H9 (cell line): ENCODE measurements around the gene PIP5KL1. TPM values are rescaled to one million over a fixed set of nuclear protein-coding genes. Genes with fewer than 3 reads are reported as not detected.

ENCODE experiments used
- DNase-seq: peaks from one replicate; pipeline ENCODE4 v3.0.0-alpha.2; 2017
- H2AFZ ChIP-seq: one replicate; pipeline ENCODE4 v1.6.1; 2013; ENCODE audit warnings: mild to moderate bottlenecking, low read length, control low read depth, moderate library complexity
- H2AK5ac ChIP-seq: 2 replicates; pipeline ENCODE4 v1.6.1; 2013; ENCODE audit warnings: low read length, control low read depth, mixed read lengths; ENCODE audit not compliant: insufficient read length
- H2BK120ac ChIP-seq: one replicate; pipeline ENCODE4 v1.6.1; 2013; ENCODE audit warnings: low read depth, mild to moderate bottlenecking, low read length, control low read depth, inconsistent platforms; ENCODE audit not compliant: poor library complexity, severe bottlenecking
- H2BK12ac ChIP-seq: 2 replicates; pipeline ENCODE4 v1.6.1; 2013; ENCODE audit warnings: low read length, control low read depth, mixed read lengths, low read depth; ENCODE audit not compliant: insufficient read length
- H2BK15ac ChIP-seq: 2 replicates; pipeline ENCODE4 v1.6.1; 2013; ENCODE audit warnings: low read depth, low read length, control low read depth
- H2BK20ac ChIP-seq: one replicate; pipeline ENCODE4 v1.6.1; 2013; ENCODE audit warnings: low read depth, mild to moderate bottlenecking, low read length, control low read depth, inconsistent platforms; ENCODE audit not compliant: poor library complexity, severe bottlenecking
- H2BK5ac ChIP-seq: 2 replicates; pipeline ENCODE4 v1.6.1; 2013; ENCODE audit warnings: low read length, control low read depth, mixed read lengths; ENCODE audit not compliant: insufficient read length
- H3K14ac ChIP-seq: 2 replicates; pipeline ENCODE4 v1.6.1; 2013; ENCODE audit warnings: low read length, control low read depth; ENCODE audit not compliant: insufficient read depth
- H3K18ac ChIP-seq: 2 replicates; pipeline ENCODE4 v1.6.1; 2013; ENCODE audit warnings: low read depth, mild to moderate bottlenecking, mixed read lengths, low read length, control low read depth; ENCODE audit not compliant: insufficient read length
- H3K23ac ChIP-seq: 2 replicates; pipeline ENCODE4 v1.6.1; 2013; ENCODE audit warnings: low read length, control low read depth, mixed read lengths, low read depth; ENCODE audit not compliant: insufficient read length
- H3K23me2 ChIP-seq: 2 replicates; pipeline ENCODE4 v1.6.1; 2013; ENCODE audit warnings: low read depth, mild to moderate bottlenecking, mixed read lengths, low read length, control low read depth; ENCODE audit not compliant: insufficient read length, poor library complexity, severe bottlenecking
- H3K27ac ChIP-seq: 2 replicates; pipeline ENCODE4 v1.5.1; 2013; ENCODE audit warnings: low read length, control low read depth, mixed read lengths, low read depth; ENCODE audit not compliant: insufficient read length
- H3K27me3 ChIP-seq: 2 replicates; pipeline ENCODE4 v1.6.1; 2013; ENCODE audit warnings: low read length, control low read depth, inconsistent platforms; ENCODE audit not compliant: insufficient read depth
- H3K4ac ChIP-seq: 2 replicates; pipeline ENCODE4 v1.6.1; 2013; ENCODE audit warnings: low read depth, mild to moderate bottlenecking, control low read depth, inconsistent platforms, low read length, moderate library complexity
- H3K4me1 ChIP-seq: 2 replicates; pipeline ENCODE4 v1.6.1; 2013; ENCODE audit warnings: low read length, control low read depth, inconsistent platforms; ENCODE audit not compliant: insufficient read depth
- H3K4me2 ChIP-seq: 2 replicates; pipeline ENCODE4 v1.6.1; 2013; ENCODE audit warnings: low read length, control low read depth, mixed read lengths; ENCODE audit not compliant: insufficient read length, insufficient read depth
- H3K56ac ChIP-seq: 2 replicates; pipeline ENCODE4 v1.6.1; 2013; ENCODE audit warnings: low read depth, mild to moderate bottlenecking, mixed read lengths, low read length, control low read depth; ENCODE audit not compliant: insufficient read length
- H3K79me1 ChIP-seq: 2 replicates; pipeline ENCODE4 v1.6.1; 2013; ENCODE audit warnings: low read depth, mild to moderate bottlenecking, moderate library complexity, low read length, control low read depth, inconsistent platforms; ENCODE audit not compliant: insufficient read depth, poor library complexity, severe bottlenecking
- H3K79me2 ChIP-seq: 2 replicates; pipeline ENCODE4 v1.6.1; 2013; ENCODE audit warnings: low read length, control low read depth, inconsistent platforms; ENCODE audit not compliant: insufficient read depth
- H3K9ac ChIP-seq: 2 replicates; pipeline ENCODE4 v1.6.1; 2013; ENCODE audit warnings: low read length, control low read depth, mixed read lengths; ENCODE audit not compliant: insufficient read length; ENCODE audit errors: extremely low read depth
- H3K9me3 ChIP-seq: one replicate; pipeline ENCODE4 v1.6.1; 2013; ENCODE audit warnings: low read depth, low read length, inconsistent platforms; ENCODE audit not compliant: control insufficient read depth
- H3T11ph ChIP-seq: one replicate; pipeline ENCODE4 v1.6.1; 2013; ENCODE audit warnings: mild to moderate bottlenecking, low read length, control low read depth, inconsistent platforms
- H4K20me1 ChIP-seq: one replicate; pipeline ENCODE4 v1.6.1; 2013; ENCODE audit not compliant: control insufficient read depth, insufficient read length, insufficient read depth
- H4K5ac ChIP-seq: 2 replicates; pipeline ENCODE4 v1.6.1; 2013; ENCODE audit warnings: low read depth, mild to moderate bottlenecking, mixed read lengths, low read length, control low read depth; ENCODE audit not compliant: insufficient read length
- H4K8ac ChIP-seq: replicated peaks from 2 replicates; pipeline ENCODE4 v1.6.1; 2013; ENCODE audit warnings: low read length, control low read depth, mixed read lengths, low read depth; ENCODE audit not compliant: insufficient read length
- H4K91ac ChIP-seq: 2 replicates; pipeline ENCODE4 v1.6.1; 2013; ENCODE audit warnings: low read depth, mild to moderate bottlenecking, moderate library complexity, mixed read lengths, low read length, control low read depth; ENCODE audit not compliant: insufficient read length
- H3K27ac Mint-ChIP-seq, 3 experiments: 2 replicates in 2 of 3; 3 replicates in 1 of 3; pipeline ENCODE4 v1.8.0; 2020 to 2021; ENCODE audit warnings: mixed read lengths in 3 of 3, mild to moderate bottlenecking in 1 of 3, moderate library complexity in 1 of 3
- H3K27me3 Mint-ChIP-seq: 2 replicates; pipeline ENCODE4 v1.8.0; 2021; ENCODE audit warnings: low read depth, mild to moderate bottlenecking, moderate library complexity, mixed read lengths
- H3K36me3 Mint-ChIP-seq, 3 experiments: 2 replicates in 2 of 3; 3 replicates in 1 of 3; pipeline ENCODE4 v1.8.0; 2020 to 2021; ENCODE audit warnings: low read depth in 3 of 3, mixed read lengths in 3 of 3; ENCODE audit not compliant: insufficient read depth in 1 of 3
- H3K4me1 Mint-ChIP-seq, 2 experiments: 2 replicates each; pipeline ENCODE4 v1.8.0; 2020; ENCODE audit warnings: mixed read lengths in 2 of 2
- H3K4me3 Mint-ChIP-seq, 2 experiments: 2 replicates in 1 of 2; 3 replicates in 1 of 2; pipeline ENCODE4 v1.8.0; 2020 to 2021; ENCODE audit warnings: mild to moderate bottlenecking in 2 of 2, mixed read lengths in 2 of 2, moderate library complexity in 1 of 2
- H3K9me3 Mint-ChIP-seq, 2 experiments: 2 replicates in 1 of 2; 3 replicates in 1 of 2; pipeline ENCODE4 v1.8.0; 2020; ENCODE audit warnings: mild to moderate bottlenecking in 2 of 2, mixed read lengths in 2 of 2, moderate library complexity in 1 of 2
- WGBS: extraction: QIAGEN DNeasy Blood & Tissue Kit; methylation state at CpG from one replicate; pipeline ENCODE4 v1.1.7; 2013; ENCODE audit warnings: missing lambda C conversion rate, low lambda C conversion rate, mixed read lengths; ENCODE audit not compliant: insufficient read length; ENCODE audit errors: extremely low coverage; 5-methylcytosine and 5-hydroxymethylcytosine counted together
- total RNA-seq: library from RNA; stranded (reverse); gene quantifications from 2 replicates; pipeline ENCODE4 v1.2.1, GENCODE V29; 2021
- TF ChIP-seq, protein P1 (sequence below): fragments of 200-600 bp; sonication (generic); conservative IDR thresholded peaks from 3 replicates; pipeline ENCODE4 v1.8.0; 2021; ENCODE audit warnings: antibody characterized with exemption, mild to moderate bottlenecking

Gene PIP5KL1
- total RNA-seq, 1 experiment from 2014 or later = 11.6 TPM

DNA sequence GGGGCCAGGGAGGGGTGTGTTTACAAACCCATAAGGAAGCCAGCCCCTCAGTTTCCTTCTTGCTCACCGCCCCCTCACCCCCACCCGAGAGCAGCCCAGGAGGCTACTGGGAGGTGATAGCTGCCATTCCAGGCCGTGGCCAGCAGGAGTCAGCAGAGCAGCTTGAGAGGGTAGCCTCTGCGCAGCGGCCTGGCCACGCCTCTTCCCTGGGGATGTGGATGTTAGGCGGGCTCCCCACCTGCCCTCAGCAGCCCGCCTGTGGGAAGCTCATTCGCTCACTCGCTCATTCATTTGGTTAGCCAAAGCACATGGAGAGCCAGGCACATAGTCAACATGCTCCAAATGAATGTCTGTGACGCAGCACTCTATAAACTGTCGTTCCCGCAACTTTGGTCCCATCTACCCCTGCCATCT, 13.2 kb upstream of the PIP5KL1 start:
- Histone ChIP-seq H3K79me1 (no peaks in the 10 kb centered on the region), H4K20me1 (no peaks in the 10 kb centered on the region), H3K56ac (no peak overlapping the region), H3K14ac (no peak overlapping the region), H2BK20ac (no peak overlapping the region), H2BK120ac (no peak overlapping the region), H3K4ac (no peak overlapping the region), H3K27ac (no peak overlapping the region), H2AK5ac (no peak overlapping the region), H3K4me1 (no peaks in the 10 kb centered on the region), H3K27me3 (no peaks in the 10 kb centered on the region), H4K91ac (no peak overlapping the region), H3K9ac (no peak overlapping the region), H3K79me2 (no peaks in the 10 kb centered on the region), H2BK15ac (no peak overlapping the region), H3K18ac (no peak overlapping the region), H4K8ac (no peak overlapping the region), H2AFZ (no peak overlapping the region), H2BK5ac (no peak overlapping the region), H3K4me2 (no peak overlapping the region), H2BK12ac (no peak overlapping the region), H3K9me3 (no peaks in the 10 kb centered on the region), H3K23ac (no peak overlapping the region), H3T11ph (no peak overlapping the region), H4K5ac (no peak overlapping the region), H3K23me2 (no peaks in the 10 kb centered on the region)
- WGBS = no CpG with 5 or more reads among the region's 13 CpGs
- H3K9me3 Mint-ChIP-seq = no peaks in the 10 kb centered on the region
- peak overlapping the region in 2 of 3 experiments; percentile 61 to 79; a peak in 4 of 7 replicates for H3K27ac Mint-ChIP-seq
- peaks cover 8 to 33% of the 10 kb centered on the region in 2 experiments for H3K4me1 Mint-ChIP-seq
- H3K36me3 Mint-ChIP-seq = peaks cover 10 to 53% (median 46%) of the 10 kb centered on the region in 3 experiments; a peak in 6 of 7 replicates
- no peaks in the 10 kb centered on the region for H3K27me3 Mint-ChIP-seq
- TF ChIP-seq, protein P1, sequence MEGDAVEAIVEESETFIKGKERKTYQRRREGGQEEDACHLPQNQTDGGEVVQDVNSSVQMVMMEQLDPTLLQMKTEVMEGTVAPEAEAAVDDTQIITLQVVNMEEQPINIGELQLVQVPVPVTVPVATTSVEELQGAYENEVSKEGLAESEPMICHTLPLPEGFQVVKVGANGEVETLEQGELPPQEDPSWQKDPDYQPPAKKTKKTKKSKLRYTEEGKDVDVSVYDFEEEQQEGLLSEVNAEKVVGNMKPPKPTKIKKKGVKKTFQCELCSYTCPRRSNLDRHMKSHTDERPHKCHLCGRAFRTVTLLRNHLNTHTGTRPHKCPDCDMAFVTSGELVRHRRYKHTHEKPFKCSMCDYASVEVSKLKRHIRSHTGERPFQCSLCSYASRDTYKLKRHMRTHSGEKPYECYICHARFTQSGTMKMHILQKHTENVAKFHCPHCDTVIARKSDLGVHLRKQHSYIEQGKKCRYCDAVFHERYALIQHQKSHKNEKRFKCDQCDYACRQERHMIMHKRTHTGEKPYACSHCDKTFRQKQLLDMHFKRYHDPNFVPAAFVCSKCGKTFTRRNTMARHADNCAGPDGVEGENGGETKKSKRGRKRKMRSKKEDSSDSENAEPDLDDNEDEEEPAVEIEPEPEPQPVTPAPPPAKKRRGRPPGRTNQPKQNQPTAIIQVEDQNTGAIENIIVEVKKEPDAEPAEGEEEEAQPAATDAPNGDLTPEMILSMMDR = peak; percentile 92
- no peak overlapping the region for H3K4me3 Mint-ChIP-seq
- peak; percentile 93 for DNase-seq
